ENCODE results near the gene SMIM24.

The SMIM24 gene

DNA sequence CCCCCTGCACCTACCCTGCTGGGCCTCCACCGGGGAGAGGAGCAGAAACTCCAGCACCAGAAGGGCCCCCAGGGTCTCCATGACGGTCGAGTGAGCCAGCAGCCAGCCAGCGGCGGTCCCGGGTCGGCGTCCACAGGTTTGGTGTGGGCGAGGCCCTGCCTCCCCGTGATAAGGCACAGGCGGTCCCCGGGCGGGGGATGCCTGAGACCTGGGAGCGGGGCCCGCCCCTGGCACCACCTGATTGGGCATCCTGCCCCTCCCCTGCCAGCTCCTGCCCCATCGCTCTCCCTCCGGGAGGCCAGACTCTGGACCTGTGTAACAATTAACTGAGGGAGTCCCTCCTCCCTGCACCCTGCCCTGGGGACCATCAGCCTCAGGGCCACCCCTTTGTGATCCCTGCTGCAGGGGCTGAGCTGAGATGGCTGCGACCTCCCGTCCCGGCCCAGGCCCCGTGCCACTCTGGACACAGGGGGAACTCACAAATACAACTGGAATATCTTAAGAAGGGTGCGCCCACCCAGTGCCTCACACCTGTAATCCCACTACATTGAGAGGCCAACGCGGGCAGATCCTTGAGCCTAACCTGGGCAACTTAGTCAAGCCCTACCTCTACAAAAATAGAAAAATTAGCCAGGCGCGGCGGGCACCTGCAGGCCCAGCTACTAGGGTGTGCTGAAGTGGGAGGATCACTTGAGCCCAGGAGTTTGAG is at the start of gene SMIM24:
Gene SMIM24 (minus strand): TSS at position 143 of the 709 bp plus-strand sequence. CDS start 62 bp downstream, at position 81.
- TF ChIP-seq RAD21 (IDR thresholded peaks at IDR 0.05; ENCODE audit: low read depth) (no peak), FOXM1 (IDR thresholded peaks at IDR 0.05; ENCODE audit: borderline replicate concordance, low read depth) (no peak), TCF12 (IDR thresholded peaks at IDR 0.05; ENCODE audit: low read depth) (no peak), TAF1 (IDR thresholded peaks at IDR 0.05; ENCODE audit: low read depth) (no peak), EP300 (IDR thresholded peaks at IDR 0.05; ENCODE audit: borderline replicate concordance) (no peak), NFIC (IDR thresholded peaks at IDR 0.05) (no peak), YY1 (IDR thresholded peaks at IDR 0.05; ENCODE audit: low read depth) (no peak), TEAD4 (IDR thresholded peaks at IDR 0.05) (no peak), CREB1 (IDR thresholded peaks at IDR 0.05; ENCODE audit: low read depth) (no peak), CEBPB (IDR thresholded peaks at IDR 0.05) (no peak), ZBTB7A (IDR thresholded peaks at IDR 0.05; ENCODE audit: low read depth) (no peak), EGR1 (IDR thresholded peaks at IDR 0.05) (no peak)
- TF ChIP-seq, protein P1, sequence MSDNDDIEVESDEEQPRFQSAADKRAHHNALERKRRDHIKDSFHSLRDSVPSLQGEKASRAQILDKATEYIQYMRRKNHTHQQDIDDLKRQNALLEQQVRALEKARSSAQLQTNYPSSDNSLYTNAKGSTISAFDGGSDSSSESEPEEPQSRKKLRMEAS (IDR thresholded peaks at IDR 0.05), result no peak

DNA sequence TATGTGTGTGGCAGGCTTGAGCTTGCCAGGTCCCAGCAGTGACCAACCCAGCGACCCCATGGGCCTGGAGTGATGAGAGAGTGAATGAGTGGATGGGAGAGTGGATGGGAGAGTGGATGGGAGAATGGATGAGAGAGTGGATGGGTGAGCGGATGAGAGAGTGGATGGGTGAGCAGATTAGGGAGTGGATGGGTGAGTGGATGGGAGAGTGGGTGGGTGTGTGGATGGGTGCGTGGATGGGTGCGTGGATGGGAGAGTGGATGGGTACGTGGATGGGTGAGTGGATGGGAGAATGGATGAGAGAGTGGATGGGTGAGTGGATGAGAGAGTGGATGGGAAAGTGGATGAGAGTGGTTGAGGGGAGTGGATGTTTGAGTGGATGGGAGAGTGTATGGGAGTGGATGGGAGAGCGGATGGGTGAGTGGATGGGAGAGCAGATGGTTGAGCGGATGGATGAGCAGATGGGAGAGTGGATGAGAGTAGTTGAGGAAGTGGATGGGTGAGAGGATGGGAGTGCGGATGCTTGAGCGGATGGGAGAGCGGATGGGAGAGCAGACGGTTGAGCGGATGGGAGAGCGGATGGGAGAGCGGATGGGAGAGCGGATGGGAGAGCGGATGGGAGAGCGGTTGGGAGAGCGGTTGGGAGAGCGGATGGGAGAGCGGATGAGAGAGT is 48.4 kb upstream of the SMIM24 start:
- TF ChIP-seq TCF12 (IDR thresholded peaks at IDR 0.05; ENCODE audit: low read depth) (no peak), NFIC (IDR thresholded peaks at IDR 0.05) (no peak)

DNA sequence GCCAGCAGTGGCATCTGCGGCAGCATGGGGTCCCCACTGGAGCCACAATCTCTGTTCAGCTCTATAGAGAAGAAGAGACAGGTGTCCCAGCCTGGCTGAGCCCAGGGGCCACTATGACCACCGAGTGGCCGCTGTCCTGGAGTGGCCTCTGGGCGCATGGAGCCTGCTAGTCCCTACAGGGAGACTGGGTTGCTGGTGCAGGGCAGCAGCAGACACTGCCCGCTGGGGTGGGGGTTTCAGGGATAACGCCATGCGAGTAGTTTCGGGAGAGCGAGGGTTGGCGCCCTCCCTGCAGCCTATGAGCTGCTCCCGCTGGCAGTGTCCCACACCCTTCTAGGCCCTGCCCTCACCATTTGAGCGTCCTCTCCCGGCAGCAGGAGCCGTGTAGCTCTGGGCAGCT is 47.8 kb upstream of the SMIM24 start:
- TF ChIP-seq NFIC (IDR thresholded peaks at IDR 0.05), result no peak
- no peak for TF ChIP-seq RAD21 (IDR thresholded peaks at IDR 0.05; ENCODE audit: low read depth)

DNA sequence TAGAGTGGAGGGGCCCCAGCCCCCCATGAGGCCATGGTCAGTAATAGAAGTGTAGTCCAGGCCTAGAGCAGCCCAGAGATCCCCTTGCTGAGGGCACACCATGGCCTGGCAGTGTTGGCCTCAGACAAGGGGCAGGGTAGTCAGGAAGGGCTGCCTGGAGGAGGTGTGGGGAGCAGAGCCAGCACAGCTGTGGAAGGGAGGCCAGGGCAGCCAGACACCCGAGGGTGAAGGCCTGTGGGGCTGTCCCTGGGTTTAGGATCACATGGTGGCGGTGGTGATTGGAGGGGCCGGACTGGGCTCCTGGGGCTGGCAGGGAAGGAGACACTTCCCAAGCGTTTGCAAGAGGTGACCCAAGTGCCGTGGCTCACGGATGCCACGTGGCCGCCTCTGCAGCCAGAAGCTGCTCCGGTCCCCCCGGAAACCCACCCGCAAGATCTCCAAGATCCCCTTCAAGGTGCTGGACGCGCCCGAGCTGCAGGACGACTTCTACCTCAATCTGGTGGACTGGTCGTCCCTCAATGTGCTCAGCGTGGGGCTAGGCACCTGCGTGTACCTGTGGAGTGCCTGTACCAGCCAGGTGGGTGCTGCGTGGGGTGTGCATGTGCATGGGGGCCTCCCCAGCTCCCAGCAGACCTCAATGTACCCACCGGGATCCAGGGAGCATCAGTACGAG is 47.0 kb upstream of the SMIM24 start:
- TF ChIP-seq FOXM1 (IDR thresholded peaks at IDR 0.05; ENCODE audit: borderline replicate concordance, low read depth) (no peak), EP300 (IDR thresholded peaks at IDR 0.05; ENCODE audit: borderline replicate concordance) (no peak), TEAD4 (IDR thresholded peaks at IDR 0.05) (no peak), TCF12 (IDR thresholded peaks at IDR 0.05; ENCODE audit: low read depth) (no peak), CREB1 (IDR thresholded peaks at IDR 0.05; ENCODE audit: low read depth) (no peak), YY1 (IDR thresholded peaks at IDR 0.05; ENCODE audit: low read depth) (no peak), TAF1 (IDR thresholded peaks at IDR 0.05; ENCODE audit: low read depth) (no peak), EGR1 (IDR thresholded peaks at IDR 0.05) (no peak), ZBTB7A (IDR thresholded peaks at IDR 0.05; ENCODE audit: low read depth) (no peak), CEBPB (IDR thresholded peaks at IDR 0.05) (no peak), RAD21 (IDR thresholded peaks at IDR 0.05; ENCODE audit: low read depth) (no peak), NFIC (IDR thresholded peaks at IDR 0.05) (no peak)
- TF ChIP-seq, protein P1 (IDR thresholded peaks at IDR 0.05), result no peak
- TF ChIP-seq, protein P2, sequence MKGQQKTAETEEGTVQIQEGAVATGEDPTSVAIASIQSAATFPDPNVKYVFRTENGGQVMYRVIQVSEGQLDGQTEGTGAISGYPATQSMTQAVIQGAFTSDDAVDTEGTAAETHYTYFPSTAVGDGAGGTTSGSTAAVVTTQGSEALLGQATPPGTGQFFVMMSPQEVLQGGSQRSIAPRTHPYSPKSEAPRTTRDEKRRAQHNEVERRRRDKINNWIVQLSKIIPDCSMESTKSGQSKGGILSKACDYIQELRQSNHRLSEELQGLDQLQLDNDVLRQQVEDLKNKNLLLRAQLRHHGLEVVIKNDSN (IDR thresholded peaks at IDR 0.05), result no peak
- TF ChIP-seq, protein P3, sequence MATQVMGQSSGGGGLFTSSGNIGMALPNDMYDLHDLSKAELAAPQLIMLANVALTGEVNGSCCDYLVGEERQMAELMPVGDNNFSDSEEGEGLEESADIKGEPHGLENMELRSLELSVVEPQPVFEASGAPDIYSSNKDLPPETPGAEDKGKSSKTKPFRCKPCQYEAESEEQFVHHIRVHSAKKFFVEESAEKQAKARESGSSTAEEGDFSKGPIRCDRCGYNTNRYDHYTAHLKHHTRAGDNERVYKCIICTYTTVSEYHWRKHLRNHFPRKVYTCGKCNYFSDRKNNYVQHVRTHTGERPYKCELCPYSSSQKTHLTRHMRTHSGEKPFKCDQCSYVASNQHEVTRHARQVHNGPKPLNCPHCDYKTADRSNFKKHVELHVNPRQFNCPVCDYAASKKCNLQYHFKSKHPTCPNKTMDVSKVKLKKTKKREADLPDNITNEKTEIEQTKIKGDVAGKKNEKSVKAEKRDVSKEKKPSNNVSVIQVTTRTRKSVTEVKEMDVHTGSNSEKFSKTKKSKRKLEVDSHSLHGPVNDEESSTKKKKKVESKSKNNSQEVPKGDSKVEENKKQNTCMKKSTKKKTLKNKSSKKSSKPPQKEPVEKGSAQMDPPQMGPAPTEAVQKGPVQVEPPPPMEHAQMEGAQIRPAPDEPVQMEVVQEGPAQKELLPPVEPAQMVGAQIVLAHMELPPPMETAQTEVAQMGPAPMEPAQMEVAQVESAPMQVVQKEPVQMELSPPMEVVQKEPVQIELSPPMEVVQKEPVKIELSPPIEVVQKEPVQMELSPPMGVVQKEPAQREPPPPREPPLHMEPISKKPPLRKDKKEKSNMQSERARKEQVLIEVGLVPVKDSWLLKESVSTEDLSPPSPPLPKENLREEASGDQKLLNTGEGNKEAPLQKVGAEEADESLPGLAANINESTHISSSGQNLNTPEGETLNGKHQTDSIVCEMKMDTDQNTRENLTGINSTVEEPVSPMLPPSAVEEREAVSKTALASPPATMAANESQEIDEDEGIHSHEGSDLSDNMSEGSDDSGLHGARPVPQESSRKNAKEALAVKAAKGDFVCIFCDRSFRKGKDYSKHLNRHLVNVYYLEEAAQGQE (IDR thresholded peaks at IDR 0.05; ENCODE audit: low read depth), result no peak

DNA sequence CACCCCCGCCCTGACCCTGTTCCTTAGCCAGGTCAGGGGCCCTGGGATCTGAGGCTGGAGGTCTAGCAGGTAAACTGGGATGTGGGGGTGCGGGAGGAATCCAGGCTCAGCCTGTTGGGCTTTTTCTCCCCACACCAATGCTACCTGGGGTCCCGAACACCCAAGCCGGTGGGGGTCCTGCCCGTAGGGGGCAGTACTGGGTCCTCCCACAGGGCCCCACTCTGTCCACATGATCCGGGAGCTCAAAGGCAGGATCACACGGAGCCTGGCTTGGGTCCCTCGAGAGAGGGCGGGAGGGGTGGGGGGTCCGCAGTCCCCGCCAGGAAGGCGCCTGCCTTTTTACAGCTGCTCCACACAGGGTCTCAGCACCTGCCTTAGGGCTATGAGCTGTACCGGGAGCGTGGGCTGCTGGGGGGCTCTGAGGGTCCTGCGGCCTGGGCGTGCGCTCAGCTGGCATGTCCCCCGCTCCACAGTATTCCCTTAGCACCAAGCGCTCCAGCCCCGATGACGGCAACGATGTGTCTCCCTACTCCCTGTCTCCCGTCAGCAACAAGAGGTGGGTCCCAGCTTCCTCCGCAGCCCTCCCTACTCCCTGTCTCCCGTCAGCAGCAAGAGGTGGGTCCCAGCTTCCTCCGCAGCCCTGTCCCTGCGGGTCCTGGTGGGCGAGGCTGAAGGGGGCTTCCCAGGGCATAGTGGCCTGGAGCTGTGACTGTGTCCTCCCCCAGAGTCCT is 46.3 kb upstream of the SMIM24 start:
- TF ChIP-seq EP300 (IDR thresholded peaks at IDR 0.05; ENCODE audit: borderline replicate concordance), result no peak
- TF ChIP-seq, protein P3 (IDR thresholded peaks at IDR 0.05; ENCODE audit: low read depth), result no peak
- TF ChIP-seq NFIC (IDR thresholded peaks at IDR 0.05), result no peak
- no peak for TF ChIP-seq YY1 (IDR thresholded peaks at IDR 0.05; ENCODE audit: low read depth)
- no peak for TF ChIP-seq EGR1 (IDR thresholded peaks at IDR 0.05)
- TF ChIP-seq, protein P1 (IDR thresholded peaks at IDR 0.05), result no peak
- TF ChIP-seq FOXM1 (IDR thresholded peaks at IDR 0.05; ENCODE audit: borderline replicate concordance, low read depth), result no peak
- no peak for TF ChIP-seq TEAD4 (IDR thresholded peaks at IDR 0.05)
- TF ChIP-seq RAD21 (IDR thresholded peaks at IDR 0.05; ENCODE audit: low read depth), result no peak
- no peak for TF ChIP-seq CEBPB (IDR thresholded peaks at IDR 0.05)
- no peak for TF ChIP-seq ZBTB7A (IDR thresholded peaks at IDR 0.05; ENCODE audit: low read depth)
- TF ChIP-seq, protein P2 (IDR thresholded peaks at IDR 0.05), result no peak
- no peak for TF ChIP-seq TCF12 (IDR thresholded peaks at IDR 0.05; ENCODE audit: low read depth)
- no peak for TF ChIP-seq CREB1 (IDR thresholded peaks at IDR 0.05; ENCODE audit: low read depth)
- TF ChIP-seq TAF1 (IDR thresholded peaks at IDR 0.05; ENCODE audit: low read depth), result no peak
